Body of pancreas (tissue), 4 donors: ENCODE results near the gene TMEM135.

ENCODE experiments used
- CTCF ChIP-seq, 7 experiments: fragments of 450-650 bp in 4 of 7; fragments of 200-600 bp in 3 of 7; sonication (generic) in 3 of 7; IDR thresholded peaks; one replicate each; pipeline ENCODE4 v1.5.1; 2016 to 2019; ENCODE audit warnings: antibody characterized with exemption in 7 of 7
- POLR2A ChIP-seq, 3 donors: fragments of 450-650 bp; IDR thresholded peaks; one replicate each; pipeline ENCODE4 v1.6.1; 2016; ENCODE audit warnings: antibody characterized with exemption in 3 of 3, mild to moderate bottlenecking in 2 of 3

- TF ChIP-seq CTCF (IDR thresholded peaks at IDR 0.05) = no peak
- no peak for TF ChIP-seq POLR2A (IDR thresholded peaks at IDR 0.05)
Measured at GRCh38 chr11:86996953-86997570, 40.7 kb upstream of the TMEM135 start.
